Measurements from ENCODE around the gene CLDN2. TPM values are rescaled to one million over a fixed set of nuclear protein-coding genes. Genes with fewer than 3 reads are reported as not detected.

The CLDN2 gene
- total RNA-seq, 4 donors from 2014 or later, result 0.16 TPM; not detected in 3

- H3K9me3 ChIP-seq, result no peaks in the 10 kb centered on the region
- in situ Hi-C loops (cut with MboI; ENCODE audit: low sequenced_read_pairs in 4 of 4), result loop anchor here in 1 of 4 donors (10.0 kb wide), 1 partner anchor 63 kb away; no protein-coding TSS in a partner anchor
- H3K27ac ChIP-seq, result no peak overlapping the region
- no peak for DNase-seq
- peaks cover 0 to 7% (median 0%) of the 10 kb centered on the region in 3 donors for H3K27me3 ChIP-seq
- ATAC-seq, result no peak
- H3K36me3 ChIP-seq, result no peaks in the 10 kb centered on the region
- intact Hi-C loops (cut with DNase I; ENCODE audit: low total_unique reads), result no loop called here
- no peak overlapping the region for H3K4me3 ChIP-seq
- no peaks in the 10 kb centered on the region for H3K4me1 ChIP-seq
- TF ChIP-seq POLR2A (IDR thresholded peaks at IDR 0.05), result no peak
- no peak for TF ChIP-seq CTCF (IDR thresholded peaks at IDR 0.05 in 4 of 5, conservative IDR thresholded peaks at IDR 0.05 in 1 of 5)
Observed at GRCh38 chrX:106891762-106892460, 28.3 kb upstream of the CLDN2 start.

- Histone ChIP-seq H3K27ac (no peak overlapping the region), H3K9me3 (no peaks in the 10 kb centered on the region), H3K4me1 (no peaks in the 10 kb centered on the region), H3K27me3 (peaks cover 0 to 7% (median 0%) of the 10 kb centered on the region in 3 donors), H3K36me3 (no peaks in the 10 kb centered on the region), H3K4me3 (no peak overlapping the region)
- TF ChIP-seq POLR2A (IDR thresholded peaks at IDR 0.05), result no peak
- TF ChIP-seq CTCF (IDR thresholded peaks at IDR 0.05 in 4 of 5, conservative IDR thresholded peaks at IDR 0.05 in 1 of 5), result peak; percentile 36 to 82 (median 70)
- ATAC-seq, result peak; percentile 84
- intact Hi-C loops (cut with DNase I; ENCODE audit: low total_unique reads), result no loop called here
- in situ Hi-C loops (cut with MboI; ENCODE audit: low sequenced_read_pairs in 4 of 4), result loop anchor here in 1 of 4 donors (10.0 kb wide), 1 partner anchor 60 kb away; no protein-coding TSS in a partner anchor
- DNase-seq, result peak in 1 of 2 donors; percentile 26
Observed at GRCh38 chrX:106894392-106894909, 25.8 kb upstream of the CLDN2 start.

GRCh38 chrX:106894978-106895452 is 25.2 kb upstream of the CLDN2 start:
- Histone ChIP-seq H3K27me3 (peaks cover 0 to 7% (median 0%) of the 10 kb centered on the region in 3 donors), H3K4me3 (no peak overlapping the region), H3K27ac (no peak overlapping the region), H3K4me1 (no peaks in the 10 kb centered on the region), H3K9me3 (no peaks in the 10 kb centered on the region), H3K36me3 (no peaks in the 10 kb centered on the region)
- ATAC-seq, result peak in 1 of 2 donors; percentile 45
- in situ Hi-C loops (cut with MboI; ENCODE audit: low sequenced_read_pairs in 4 of 4) (loop anchor here in 1 of 4 donors (10.0 kb wide), 1 partner anchor 60 kb away; no protein-coding TSS in a partner anchor), intact Hi-C loops (cut with DNase I; ENCODE audit: low total_unique reads) (loop anchor here (5.0 kb wide), 1 partner anchor 37 kb away; no protein-coding TSS in a partner anchor)
- no peak for DNase-seq
- TF ChIP-seq CTCF (IDR thresholded peaks at IDR 0.05 in 4 of 5, conservative IDR thresholded peaks at IDR 0.05 in 1 of 5) (no peak), POLR2A (IDR thresholded peaks at IDR 0.05) (no peak)

GRCh38 chrX:106897259-106897658 is 22.9 kb upstream of the CLDN2 start:
- intact Hi-C loops (cut with DNase I; ENCODE audit: low total_unique reads), result loop anchor here (5.0 kb wide), 1 partner anchor 35 kb away; no protein-coding TSS in a partner anchor
- Histone ChIP-seq H3K27me3 (no peaks in the 10 kb centered on the region), H3K36me3 (no peaks in the 10 kb centered on the region), H3K9me3 (no peaks in the 10 kb centered on the region), H3K27ac (no peak overlapping the region), H3K4me1 (no peaks in the 10 kb centered on the region), H3K4me3 (no peak overlapping the region)
- DNase-seq, result no peak
- ATAC-seq, result no peak
- TF ChIP-seq CTCF (IDR thresholded peaks at IDR 0.05 in 4 of 5, conservative IDR thresholded peaks at IDR 0.05 in 1 of 5) (no peak), POLR2A (IDR thresholded peaks at IDR 0.05) (no peak)
- in situ Hi-C loops (cut with MboI; ENCODE audit: low sequenced_read_pairs in 4 of 4), result loop anchor here in 1 of 4 donors (10.0 kb wide), 1 partner anchor 58 kb away; no protein-coding TSS in a partner anchor

All from gastrocnemius medialis (tissue), 4 donors.